Uterus (tissue), 4 donors: ENCODE results near the gene NACC2. TPM values are rescaled to one million over a fixed set of nuclear protein-coding genes. Genes with fewer than 3 reads are reported as not detected.

Source experiments
- DNase-seq, 2 donors: peaks; one replicate each; pipeline ENCODE4 v3.0.0-alpha.2; 2019 to 2020
- H3K27ac ChIP-seq, 2 donors: fragments of 200-600 bp; sonication (generic); 1 replicate in 1 of 2; 2 replicates in 1 of 2; pipeline ENCODE4 v1.5.1; 2016 to 2018
- H3K27me3 ChIP-seq, 2 donors: fragments of 200-600 bp; sonication (generic); one replicate each; pipeline ENCODE4 v1.5.1; 2018 to 2019; ENCODE audit warnings: control low read depth in 1 of 2
- H3K36me3 ChIP-seq, 2 donors: fragments of 200-600 bp; sonication (generic); one replicate each; pipeline ENCODE4 v1.5.1; 2019; ENCODE audit warnings: control low read depth in 1 of 2
- H3K4me1 ChIP-seq, 2 donors: fragments of 200-600 bp; sonication (generic); one replicate each; pipeline ENCODE4 v1.5.1; 2018 to 2019; ENCODE audit warnings: control low read depth in 1 of 2
- H3K4me3 ChIP-seq, 2 donors: fragments of 200-600 bp; sonication (generic); 1 replicate in 1 of 2; 2 replicates in 1 of 2; pipeline ENCODE4 v1.5.1; 2018 to 2019; ENCODE audit warnings: mild to moderate bottlenecking in 1 of 2
- H3K9me3 ChIP-seq, 2 donors: fragments of 200-600 bp; sonication (generic); one replicate each; pipeline ENCODE4 v1.5.1; 2019; ENCODE audit warnings: control low read depth in 1 of 2
- CTCF ChIP-seq, 4 experiments: fragments of 200-600 bp in 2 of 4; fragments of 450-650 bp in 2 of 4; sonication (generic) in 2 of 4; IDR thresholded peaks; one replicate each; pipeline ENCODE4 v1.5.1; 2016 to 2019; ENCODE audit warnings: antibody characterized with exemption in 4 of 4, mild to moderate bottlenecking in 2 of 4, moderate library complexity in 1 of 4
- POLR2A ChIP-seq, 2 donors: fragments of 450-650 bp; IDR thresholded peaks; one replicate each; pipeline ENCODE4 v1.6.1; 2016; ENCODE audit warnings: antibody characterized with exemption in 2 of 2, mild to moderate bottlenecking in 1 of 2, moderate library complexity in 1 of 2
- intact Hi-C: fragments of 100-400 bp; cut with DNase I; formaldehyde crosslinking; loops from one replicate; pipeline ENCODE4 v1.15.1; 2023; ENCODE audit warnings: low total_unique reads
- total RNA-seq, 4 donors: library from RNA; depleted of rRNA in 3 of 4; stranded (reverse); fragments of >200 nt in 3 of 4; gene quantifications; one replicate each; pipeline versions ENCODE4 v1.1.0 to v1.2.4, GENCODE V29; 2014 to 2023
- donor health status: DM: yes; HTN: yes; CAD: no.

The NACC2 gene
- total RNA-seq, 4 donors from 2014 or later, result 8.2 to 57.5 (median 19.1) TPM

GRCh38 chr9:136004219-136004618 lies 90.9 kb downstream of the NACC2 start:
- H3K4me1 ChIP-seq, result peaks cover 0 to 8% of the 10 kb centered on the region in 2 donors
- no peak overlapping the region for H3K27ac ChIP-seq

DNA sequence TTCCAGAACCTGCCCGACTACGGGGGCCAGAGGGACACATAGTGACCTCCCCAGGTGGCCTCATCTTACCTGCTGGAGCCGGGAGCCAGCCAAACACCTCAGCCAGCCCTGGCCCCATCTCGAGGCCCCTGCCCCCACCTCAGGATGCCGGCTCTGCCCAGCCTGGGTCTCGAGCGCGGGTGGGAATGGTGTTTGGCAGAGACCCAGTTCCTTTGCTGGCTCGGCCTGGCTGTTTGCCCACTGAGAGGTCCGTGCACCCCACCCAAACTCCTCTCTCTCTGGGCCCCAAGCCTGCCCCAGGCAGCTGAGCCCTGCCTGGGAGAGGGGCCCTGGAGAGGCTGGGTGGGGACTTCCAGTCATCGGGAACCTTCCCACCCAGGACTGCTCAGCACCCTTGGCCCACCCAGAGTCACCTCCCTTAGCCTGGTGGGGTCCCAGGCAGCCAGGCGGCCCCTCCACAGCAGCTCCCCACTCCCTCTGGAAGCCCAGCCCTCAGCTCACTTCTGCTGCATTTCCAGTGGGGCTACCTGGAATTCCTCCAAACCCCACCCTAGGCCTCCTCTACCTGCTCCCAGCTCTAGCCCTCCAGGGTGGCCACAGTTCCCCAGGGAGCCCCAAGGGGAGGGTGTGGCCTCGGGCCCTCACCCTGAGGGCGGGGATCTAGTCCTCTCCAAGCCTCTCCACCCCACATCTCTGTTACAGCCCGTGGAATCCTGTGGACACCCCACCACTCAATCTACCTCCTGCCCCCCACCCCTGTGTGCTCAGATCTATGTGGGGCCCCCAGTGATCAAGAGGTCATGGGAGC lies 91.5 kb downstream of the NACC2 start:
- TF ChIP-seq CTCF (IDR thresholded peaks at IDR 0.05), result no peak
- no peak overlapping the region for H3K27ac ChIP-seq
- H3K4me3 ChIP-seq, result no peak overlapping the region
- intact Hi-C loops, result no loop called here
- peaks cover 0 to 8% of the 10 kb centered on the region in 2 donors for H3K4me1 ChIP-seq
- no peaks in the 10 kb centered on the region for H3K9me3 ChIP-seq
- DNase-seq, result no peak
- no peaks in the 10 kb centered on the region for H3K27me3 ChIP-seq
- no peaks in the 10 kb centered on the region for H3K36me3 ChIP-seq

More at GRCh38 chr9:136004219-136004618, 90.9 kb downstream of the NACC2 start:
- Histone ChIP-seq H3K27me3 (no peaks in the 10 kb centered on the region), H3K9me3 (no peaks in the 10 kb centered on the region), H3K36me3 (no peaks in the 10 kb centered on the region), H3K4me3 (no peak overlapping the region)
- TF ChIP-seq POLR2A (IDR thresholded peaks at IDR 0.05) (no peak), CTCF (IDR thresholded peaks at IDR 0.05) (no peak)
- no peak for DNase-seq
- intact Hi-C loops, result no loop called here

- Histone ChIP-seq H3K27ac (no peak overlapping the region), H3K4me1 (peaks cover 0 to 8% of the 10 kb centered on the region in 2 donors), H3K27me3 (no peaks in the 10 kb centered on the region), H3K9me3 (no peaks in the 10 kb centered on the region), H3K4me3 (no peak overlapping the region), H3K36me3 (no peaks in the 10 kb centered on the region)
- no peak for TF ChIP-seq POLR2A (IDR thresholded peaks at IDR 0.05)
- no peak for DNase-seq
- intact Hi-C loops, result no loop called here
Observed at GRCh38 chr9:136002881-136003280, 92.2 kb downstream of the NACC2 start.

GRCh38 chr9:136002215-136002614 lies 92.9 kb downstream of the NACC2 start:
- Histone ChIP-seq H3K9me3 (no peaks in the 10 kb centered on the region), H3K4me1 (peaks cover 0 to 8% of the 10 kb centered on the region in 2 donors), H3K4me3 (no peak overlapping the region), H3K27me3 (no peaks in the 10 kb centered on the region), H3K36me3 (no peaks in the 10 kb centered on the region), H3K27ac (no peak overlapping the region)
- DNase-seq, result no peak
- intact Hi-C loops, result no loop called here
- no peak for TF ChIP-seq CTCF (IDR thresholded peaks at IDR 0.05)
- no peak for TF ChIP-seq POLR2A (IDR thresholded peaks at IDR 0.05)

- intact Hi-C loops, result no loop called here
- Histone ChIP-seq H3K4me3 (no peak overlapping the region), H3K4me1 (peaks cover 0 to 8% of the 10 kb centered on the region in 2 donors), H3K9me3 (no peaks in the 10 kb centered on the region), H3K27ac (no peak overlapping the region), H3K27me3 (no peaks in the 10 kb centered on the region), H3K36me3 (no peaks in the 10 kb centered on the region)
- DNase-seq, result no peak
- no peak for TF ChIP-seq CTCF (IDR thresholded peaks at IDR 0.05)
- no peak for TF ChIP-seq POLR2A (IDR thresholded peaks at IDR 0.05)
Observed at GRCh38 chr9:136001231-136001630, 93.9 kb downstream of the NACC2 start.
